H9 (cell line): ENCODE measurements around the gene GPR173. TPM values are rescaled to one million over a fixed set of nuclear protein-coding genes. Genes with fewer than 3 reads are reported as not detected.
A peak's percentile ranks its signal among the peaks of the same experiment; 100 is the strongest.

ENCODE experiments used
- DNase-seq: peaks from one replicate; pipeline ENCODE4 v3.0.0-alpha.2; 2017
- H2AFZ ChIP-seq: one replicate; pipeline ENCODE4 v1.6.1; 2013; ENCODE audit warnings: mild to moderate bottlenecking, low read length, control low read depth, moderate library complexity
- H2AK5ac ChIP-seq: 2 replicates; pipeline ENCODE4 v1.6.1; 2013; ENCODE audit warnings: low read length, control low read depth, mixed read lengths; ENCODE audit not compliant: insufficient read length
- H2BK120ac ChIP-seq: one replicate; pipeline ENCODE4 v1.6.1; 2013; ENCODE audit warnings: low read depth, mild to moderate bottlenecking, low read length, control low read depth, inconsistent platforms; ENCODE audit not compliant: poor library complexity, severe bottlenecking
- H2BK12ac ChIP-seq: 2 replicates; pipeline ENCODE4 v1.6.1; 2013; ENCODE audit warnings: low read length, control low read depth, mixed read lengths, low read depth; ENCODE audit not compliant: insufficient read length
- H2BK15ac ChIP-seq: 2 replicates; pipeline ENCODE4 v1.6.1; 2013; ENCODE audit warnings: low read depth, low read length, control low read depth
- H2BK20ac ChIP-seq: one replicate; pipeline ENCODE4 v1.6.1; 2013; ENCODE audit warnings: low read depth, mild to moderate bottlenecking, low read length, control low read depth, inconsistent platforms; ENCODE audit not compliant: poor library complexity, severe bottlenecking
- H2BK5ac ChIP-seq: 2 replicates; pipeline ENCODE4 v1.6.1; 2013; ENCODE audit warnings: low read length, control low read depth, mixed read lengths; ENCODE audit not compliant: insufficient read length
- H3K14ac ChIP-seq: 2 replicates; pipeline ENCODE4 v1.6.1; 2013; ENCODE audit warnings: low read length, control low read depth; ENCODE audit not compliant: insufficient read depth
- H3K18ac ChIP-seq: 2 replicates; pipeline ENCODE4 v1.6.1; 2013; ENCODE audit warnings: low read depth, mild to moderate bottlenecking, mixed read lengths, low read length, control low read depth; ENCODE audit not compliant: insufficient read length
- H3K23ac ChIP-seq: 2 replicates; pipeline ENCODE4 v1.6.1; 2013; ENCODE audit warnings: low read length, control low read depth, mixed read lengths, low read depth; ENCODE audit not compliant: insufficient read length
- H3K23me2 ChIP-seq: 2 replicates; pipeline ENCODE4 v1.6.1; 2013; ENCODE audit warnings: low read depth, mild to moderate bottlenecking, mixed read lengths, low read length, control low read depth; ENCODE audit not compliant: insufficient read length, poor library complexity, severe bottlenecking
- H3K27ac ChIP-seq: 2 replicates; pipeline ENCODE4 v1.5.1; 2013; ENCODE audit warnings: low read length, control low read depth, mixed read lengths, low read depth; ENCODE audit not compliant: insufficient read length
- H3K27me3 ChIP-seq: 2 replicates; pipeline ENCODE4 v1.6.1; 2013; ENCODE audit warnings: low read length, control low read depth, inconsistent platforms; ENCODE audit not compliant: insufficient read depth
- H3K4ac ChIP-seq: 2 replicates; pipeline ENCODE4 v1.6.1; 2013; ENCODE audit warnings: low read depth, mild to moderate bottlenecking, control low read depth, inconsistent platforms, low read length, moderate library complexity
- H3K4me1 ChIP-seq: 2 replicates; pipeline ENCODE4 v1.6.1; 2013; ENCODE audit warnings: low read length, control low read depth, inconsistent platforms; ENCODE audit not compliant: insufficient read depth
- H3K4me2 ChIP-seq: 2 replicates; pipeline ENCODE4 v1.6.1; 2013; ENCODE audit warnings: low read length, control low read depth, mixed read lengths; ENCODE audit not compliant: insufficient read length, insufficient read depth
- H3K56ac ChIP-seq: 2 replicates; pipeline ENCODE4 v1.6.1; 2013; ENCODE audit warnings: low read depth, mild to moderate bottlenecking, mixed read lengths, low read length, control low read depth; ENCODE audit not compliant: insufficient read length
- H3K79me1 ChIP-seq: 2 replicates; pipeline ENCODE4 v1.6.1; 2013; ENCODE audit warnings: low read depth, mild to moderate bottlenecking, moderate library complexity, low read length, control low read depth, inconsistent platforms; ENCODE audit not compliant: insufficient read depth, poor library complexity, severe bottlenecking
- H3K79me2 ChIP-seq: 2 replicates; pipeline ENCODE4 v1.6.1; 2013; ENCODE audit warnings: low read length, control low read depth, inconsistent platforms; ENCODE audit not compliant: insufficient read depth
- H3K9ac ChIP-seq: 2 replicates; pipeline ENCODE4 v1.6.1; 2013; ENCODE audit warnings: low read length, control low read depth, mixed read lengths; ENCODE audit not compliant: insufficient read length; ENCODE audit errors: extremely low read depth
- H3K9me3 ChIP-seq: one replicate; pipeline ENCODE4 v1.6.1; 2013; ENCODE audit warnings: low read depth, low read length, inconsistent platforms; ENCODE audit not compliant: control insufficient read depth
- H3T11ph ChIP-seq: one replicate; pipeline ENCODE4 v1.6.1; 2013; ENCODE audit warnings: mild to moderate bottlenecking, low read length, control low read depth, inconsistent platforms
- H4K20me1 ChIP-seq: one replicate; pipeline ENCODE4 v1.6.1; 2013; ENCODE audit not compliant: control insufficient read depth, insufficient read length, insufficient read depth
- H4K5ac ChIP-seq: 2 replicates; pipeline ENCODE4 v1.6.1; 2013; ENCODE audit warnings: low read depth, mild to moderate bottlenecking, mixed read lengths, low read length, control low read depth; ENCODE audit not compliant: insufficient read length
- H4K8ac ChIP-seq: replicated peaks from 2 replicates; pipeline ENCODE4 v1.6.1; 2013; ENCODE audit warnings: low read length, control low read depth, mixed read lengths, low read depth; ENCODE audit not compliant: insufficient read length
- H4K91ac ChIP-seq: 2 replicates; pipeline ENCODE4 v1.6.1; 2013; ENCODE audit warnings: low read depth, mild to moderate bottlenecking, moderate library complexity, mixed read lengths, low read length, control low read depth; ENCODE audit not compliant: insufficient read length
- H3K27ac Mint-ChIP-seq, 3 experiments: 2 replicates in 2 of 3; 3 replicates in 1 of 3; pipeline ENCODE4 v1.8.0; 2020 to 2021; ENCODE audit warnings: mixed read lengths in 3 of 3, mild to moderate bottlenecking in 1 of 3, moderate library complexity in 1 of 3
- H3K27me3 Mint-ChIP-seq: 2 replicates; pipeline ENCODE4 v1.8.0; 2021; ENCODE audit warnings: low read depth, mild to moderate bottlenecking, moderate library complexity, mixed read lengths
- H3K36me3 Mint-ChIP-seq, 3 experiments: 2 replicates in 2 of 3; 3 replicates in 1 of 3; pipeline ENCODE4 v1.8.0; 2020 to 2021; ENCODE audit warnings: low read depth in 3 of 3, mixed read lengths in 3 of 3; ENCODE audit not compliant: insufficient read depth in 1 of 3
- H3K4me1 Mint-ChIP-seq, 2 experiments: 2 replicates each; pipeline ENCODE4 v1.8.0; 2020; ENCODE audit warnings: mixed read lengths in 2 of 2
- H3K4me3 Mint-ChIP-seq, 2 experiments: 2 replicates in 1 of 2; 3 replicates in 1 of 2; pipeline ENCODE4 v1.8.0; 2020 to 2021; ENCODE audit warnings: mild to moderate bottlenecking in 2 of 2, mixed read lengths in 2 of 2, moderate library complexity in 1 of 2
- H3K9me3 Mint-ChIP-seq, 2 experiments: 2 replicates in 1 of 2; 3 replicates in 1 of 2; pipeline ENCODE4 v1.8.0; 2020; ENCODE audit warnings: mild to moderate bottlenecking in 2 of 2, mixed read lengths in 2 of 2, moderate library complexity in 1 of 2
- WGBS: extraction: QIAGEN DNeasy Blood & Tissue Kit; methylation state at CpG from one replicate; pipeline ENCODE4 v1.1.7; 2013; ENCODE audit warnings: missing lambda C conversion rate, low lambda C conversion rate, mixed read lengths; ENCODE audit not compliant: insufficient read length; ENCODE audit errors: extremely low coverage; 5-methylcytosine and 5-hydroxymethylcytosine counted together
- total RNA-seq: library from RNA; stranded (reverse); gene quantifications from 2 replicates; pipeline ENCODE4 v1.2.1, GENCODE V29; 2021
- TF ChIP-seq, protein P1 (sequence below): fragments of 200-600 bp; sonication (generic); conservative IDR thresholded peaks from 3 replicates; pipeline ENCODE4 v1.8.0; 2021; ENCODE audit warnings: antibody characterized with exemption, mild to moderate bottlenecking

The GPR173 gene
- total RNA-seq, 1 experiment from 2014 or later: 5.4 TPM

- Histone ChIP-seq H2BK5ac (no peak overlapping the region), H4K91ac (no peak overlapping the region), H2BK12ac (no peak overlapping the region), H2AFZ (no peak overlapping the region), H3K27ac (no peak overlapping the region), H3K4me2 (no peak overlapping the region), H2BK120ac (no peak overlapping the region), H3K18ac (no peak overlapping the region), H3K4ac (no peak overlapping the region), H3K4me1 (no peaks in the 10 kb centered on the region), H3K27me3 (no peaks in the 10 kb centered on the region), H3K9ac (no peak overlapping the region), H3T11ph (no peak overlapping the region), H3K23me2 (peaks cover 8% of the 10 kb centered on the region), H3K14ac (no peak overlapping the region), H3K9me3 (peaks cover 39% of the 10 kb centered on the region), H3K79me1 (no peaks in the 10 kb centered on the region), H2BK20ac (no peak overlapping the region), H3K79me2 (no peaks in the 10 kb centered on the region), H3K56ac (no peak overlapping the region), H4K8ac (no peak overlapping the region), H4K5ac (no peak overlapping the region), H3K23ac (no peak overlapping the region), H2BK15ac (no peak overlapping the region), H2AK5ac (no peak overlapping the region), H4K20me1 (no peaks in the 10 kb centered on the region)
- DNase-seq: no peak
- Mint-ChIP-seq H3K36me3 (peaks cover 34 to 49% (median 41%) of the 10 kb centered on the region in 3 experiments), H3K4me3 (no peak overlapping the region), H3K27me3 (peaks cover 3% of the 10 kb centered on the region; the same call in 1 of the 2 replicates), H3K9me3 (peaks cover 76 to 82% of the 10 kb centered on the region in 2 experiments), H3K27ac (peak overlapping the region in 1 of 3 experiments; percentile 36; a peak in 3 of 7 replicates), H3K4me1 (peaks cover 4 to 22% of the 10 kb centered on the region in 2 experiments; a peak in 3 of 4 replicates)
- WGBS: no CpG with 5 or more reads among the region's 3 CpGs
- TF ChIP-seq, protein P1, sequence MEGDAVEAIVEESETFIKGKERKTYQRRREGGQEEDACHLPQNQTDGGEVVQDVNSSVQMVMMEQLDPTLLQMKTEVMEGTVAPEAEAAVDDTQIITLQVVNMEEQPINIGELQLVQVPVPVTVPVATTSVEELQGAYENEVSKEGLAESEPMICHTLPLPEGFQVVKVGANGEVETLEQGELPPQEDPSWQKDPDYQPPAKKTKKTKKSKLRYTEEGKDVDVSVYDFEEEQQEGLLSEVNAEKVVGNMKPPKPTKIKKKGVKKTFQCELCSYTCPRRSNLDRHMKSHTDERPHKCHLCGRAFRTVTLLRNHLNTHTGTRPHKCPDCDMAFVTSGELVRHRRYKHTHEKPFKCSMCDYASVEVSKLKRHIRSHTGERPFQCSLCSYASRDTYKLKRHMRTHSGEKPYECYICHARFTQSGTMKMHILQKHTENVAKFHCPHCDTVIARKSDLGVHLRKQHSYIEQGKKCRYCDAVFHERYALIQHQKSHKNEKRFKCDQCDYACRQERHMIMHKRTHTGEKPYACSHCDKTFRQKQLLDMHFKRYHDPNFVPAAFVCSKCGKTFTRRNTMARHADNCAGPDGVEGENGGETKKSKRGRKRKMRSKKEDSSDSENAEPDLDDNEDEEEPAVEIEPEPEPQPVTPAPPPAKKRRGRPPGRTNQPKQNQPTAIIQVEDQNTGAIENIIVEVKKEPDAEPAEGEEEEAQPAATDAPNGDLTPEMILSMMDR: no peak
Observed at GRCh38 chrX:53087388-53087831, 38.8 kb downstream of the GPR173 start.
